ENCODE data around the gene EGFR.

The EGFR gene

GRCh38 chr7:55036950-55037736 is 18.3 kb downstream of the EGFR start:
- no peak for DNase-seq (ENCODE audit: insufficient read length, low spot score)
- FAIRE-seq = no peak
- no peak for TF ChIP-seq POLR2A (IDR thresholded peaks at IDR 0.05; ENCODE audit: low read depth, low read length)

GRCh38 chr7:55043691-55044370 is 25.0 kb downstream of the EGFR start:
- DNase-seq (ENCODE audit: insufficient read length, low spot score) (no peak), FAIRE-seq (no peak)
- no peak for TF ChIP-seq POLR2A (IDR thresholded peaks at IDR 0.05; ENCODE audit: low read depth, low read length)

GRCh38 chr7:55044371-55044717 is 25.5 kb downstream of the EGFR start:
- FAIRE-seq (no peak), DNase-seq (ENCODE audit: insufficient read length, low spot score) (no peak)
- TF ChIP-seq POLR2A (IDR thresholded peaks at IDR 0.05; ENCODE audit: low read depth, low read length) = no peak

- FAIRE-seq (no peak), DNase-seq (ENCODE audit: insufficient read length, low spot score) (no peak)
- TF ChIP-seq POLR2A (IDR thresholded peaks at IDR 0.05; ENCODE audit: low read depth, low read length) = no peak
These were observed 26.0 kb downstream of the EGFR start for GRCh38 chr7:55044791-55045190.

DNA sequence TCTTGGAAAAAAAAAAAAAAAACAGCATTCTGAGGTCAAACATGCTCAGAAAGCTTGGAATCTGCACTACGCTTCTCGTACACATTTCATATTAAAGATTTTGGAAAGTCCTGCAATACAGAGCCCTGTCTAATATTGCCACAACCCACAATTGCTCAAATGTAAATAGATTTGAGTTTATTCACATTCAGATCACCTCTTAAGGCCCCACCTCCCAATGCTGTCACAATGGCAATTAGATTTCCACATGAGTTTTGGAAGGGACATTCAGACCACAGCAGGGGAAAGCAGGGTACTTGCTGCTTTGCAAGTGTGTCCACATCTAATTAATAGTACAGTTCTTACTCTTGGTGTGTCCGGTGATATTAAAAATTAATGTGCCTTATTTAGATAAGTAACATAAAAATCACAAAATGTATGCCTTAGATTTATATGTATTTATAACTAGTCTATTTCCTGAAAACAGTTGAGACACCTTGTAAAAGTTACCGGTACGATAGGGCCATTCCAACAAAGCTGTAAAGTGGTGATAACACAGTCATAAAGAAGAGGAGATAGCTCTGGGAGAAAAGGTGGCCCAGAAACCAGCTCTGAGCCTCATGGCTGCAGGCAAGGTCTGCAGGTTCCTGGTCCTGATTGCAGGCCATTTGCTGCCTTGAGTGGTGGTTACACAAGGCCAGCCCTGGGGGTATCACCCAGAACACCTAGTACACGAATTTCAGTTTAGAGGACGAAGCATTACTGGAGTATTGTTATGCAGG is 27.9 kb downstream of the EGFR start:
- FAIRE-seq = no peak
- no peak for TF ChIP-seq POLR2A (IDR thresholded peaks at IDR 0.05; ENCODE audit: low read depth, low read length)
- DNase-seq (ENCODE audit: insufficient read length, low spot score) = no peak

- DNase-seq (ENCODE audit: insufficient read length, low spot score) (no peak), FAIRE-seq (peak; percentile 27)
- TF ChIP-seq POLR2A (IDR thresholded peaks at IDR 0.05; ENCODE audit: low read depth, low read length) = no peak
These were observed 29.5 kb downstream of the EGFR start for GRCh38 chr7:55048221-55048859.

- FAIRE-seq = no peak
- TF ChIP-seq POLR2A (IDR thresholded peaks at IDR 0.05; ENCODE audit: low read depth, low read length) = no peak
- DNase-seq (ENCODE audit: insufficient read length, low spot score) = no peak
These were observed 31.5 kb downstream of the EGFR start for GRCh38 chr7:55050281-55050680.

DNA sequence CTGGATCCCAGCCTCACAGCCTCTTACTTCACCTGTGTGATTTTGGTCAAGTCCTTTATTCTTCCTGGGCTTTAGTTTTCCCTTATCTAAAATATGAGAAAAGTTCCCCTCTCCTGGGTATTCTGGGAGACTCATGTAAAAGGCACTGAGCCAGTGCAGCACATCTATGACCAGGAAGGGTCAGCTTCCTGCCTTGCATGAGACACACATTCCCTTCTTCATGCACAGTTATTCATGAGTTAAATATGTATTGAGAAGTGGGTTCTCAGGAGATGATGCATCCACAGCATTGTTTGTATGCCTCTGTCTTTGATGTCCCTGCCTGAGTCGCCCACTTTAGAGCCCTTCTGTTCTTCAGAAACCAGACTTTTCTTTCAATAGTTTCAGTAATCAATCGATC is 33.3 kb downstream of the EGFR start:
- FAIRE-seq = peak; percentile 30
- DNase-seq (ENCODE audit: insufficient read length, low spot score) = peak; percentile 85
- TF ChIP-seq POLR2A (IDR thresholded peaks at IDR 0.05; ENCODE audit: low read depth, low read length) = no peak

DNA sequence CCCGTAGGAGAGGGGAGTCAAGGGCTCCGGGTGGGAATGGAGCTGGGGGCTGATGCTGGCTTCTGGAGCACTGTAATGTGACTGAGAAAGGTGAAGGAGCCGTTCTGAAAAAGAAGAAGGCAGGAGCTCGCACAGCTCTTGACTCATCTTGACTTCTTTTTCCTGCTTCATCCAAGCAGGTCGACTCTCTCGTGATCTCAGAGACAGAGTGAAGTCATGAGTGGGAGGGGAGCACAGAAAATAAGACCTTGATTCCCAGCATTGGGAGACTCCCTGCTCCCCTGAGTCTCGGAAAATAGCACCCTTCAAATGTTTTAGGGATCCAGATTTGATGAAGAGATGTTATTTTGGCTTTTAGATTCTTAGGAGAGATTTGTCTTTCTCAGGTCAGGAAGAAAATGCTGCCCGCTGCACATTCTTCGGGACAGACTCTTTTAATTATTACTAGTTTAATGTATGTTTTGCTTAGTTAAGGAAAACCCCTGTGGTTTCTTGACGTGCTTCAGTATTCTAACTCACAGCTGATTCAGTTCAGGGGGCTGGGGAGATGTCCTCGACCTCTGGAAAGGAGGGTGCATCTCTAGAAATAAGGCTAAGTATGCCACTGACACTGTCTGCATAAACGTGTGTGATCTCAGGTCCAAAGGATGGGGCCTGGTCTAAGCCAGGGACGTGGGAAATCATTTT is 34.1 kb downstream of the EGFR start:
- no peak for TF ChIP-seq POLR2A (IDR thresholded peaks at IDR 0.05; ENCODE audit: low read depth, low read length)
- no peak for DNase-seq (ENCODE audit: insufficient read length, low spot score)

GRCh38 chr7:55053651-55054571 is 35.1 kb downstream of the EGFR start:
- FAIRE-seq (no peak), DNase-seq (ENCODE audit: insufficient read length, low spot score) (no peak)
- no peak for TF ChIP-seq POLR2A (IDR thresholded peaks at IDR 0.05; ENCODE audit: low read depth, low read length)

More for the DNA sequence above, 34.1 kb downstream of the EGFR start:
- no peak for FAIRE-seq

GRCh38 chr7:55054758-55055157 is 35.9 kb downstream of the EGFR start:
- DNase-seq (ENCODE audit: insufficient read length, low spot score) = no peak
- TF ChIP-seq POLR2A (IDR thresholded peaks at IDR 0.05; ENCODE audit: low read depth, low read length) = no peak
- no peak for FAIRE-seq

- TF ChIP-seq POLR2A (IDR thresholded peaks at IDR 0.05; ENCODE audit: low read depth, low read length) = no peak
- DNase-seq (ENCODE audit: insufficient read length, low spot score) = no peak
- no peak for FAIRE-seq
These were observed 36.7 kb downstream of the EGFR start for GRCh38 chr7:55055479-55055878.
